ES-I3 (cell line): ENCODE measurements around the gene PPP1CC.

Experiments used
- H3K36me3 ChIP-seq: 2 replicates; pipeline ENCODE4 v1.6.1; 2013; ENCODE audit warnings: mild to moderate bottlenecking, low read length, control low read depth, moderate library complexity; ENCODE audit not compliant: insufficient read depth
- H3K4me1 ChIP-seq: 2 replicates; pipeline ENCODE4 v1.6.1; 2013; ENCODE audit warnings: mild to moderate bottlenecking, control low read depth, low read length; ENCODE audit not compliant: insufficient read depth
- H3K9ac ChIP-seq: 2 replicates; pipeline ENCODE4 v1.6.1; 2013; ENCODE audit warnings: low read depth, mild to moderate bottlenecking, low read length, moderate library complexity
- H3K9me3 ChIP-seq: 2 replicates; pipeline ENCODE4 v1.6.1; 2013; ENCODE audit warnings: mild to moderate bottlenecking, low read length, moderate library complexity; ENCODE audit not compliant: control insufficient read depth, insufficient read depth

Gene PPP1CC

DNA sequence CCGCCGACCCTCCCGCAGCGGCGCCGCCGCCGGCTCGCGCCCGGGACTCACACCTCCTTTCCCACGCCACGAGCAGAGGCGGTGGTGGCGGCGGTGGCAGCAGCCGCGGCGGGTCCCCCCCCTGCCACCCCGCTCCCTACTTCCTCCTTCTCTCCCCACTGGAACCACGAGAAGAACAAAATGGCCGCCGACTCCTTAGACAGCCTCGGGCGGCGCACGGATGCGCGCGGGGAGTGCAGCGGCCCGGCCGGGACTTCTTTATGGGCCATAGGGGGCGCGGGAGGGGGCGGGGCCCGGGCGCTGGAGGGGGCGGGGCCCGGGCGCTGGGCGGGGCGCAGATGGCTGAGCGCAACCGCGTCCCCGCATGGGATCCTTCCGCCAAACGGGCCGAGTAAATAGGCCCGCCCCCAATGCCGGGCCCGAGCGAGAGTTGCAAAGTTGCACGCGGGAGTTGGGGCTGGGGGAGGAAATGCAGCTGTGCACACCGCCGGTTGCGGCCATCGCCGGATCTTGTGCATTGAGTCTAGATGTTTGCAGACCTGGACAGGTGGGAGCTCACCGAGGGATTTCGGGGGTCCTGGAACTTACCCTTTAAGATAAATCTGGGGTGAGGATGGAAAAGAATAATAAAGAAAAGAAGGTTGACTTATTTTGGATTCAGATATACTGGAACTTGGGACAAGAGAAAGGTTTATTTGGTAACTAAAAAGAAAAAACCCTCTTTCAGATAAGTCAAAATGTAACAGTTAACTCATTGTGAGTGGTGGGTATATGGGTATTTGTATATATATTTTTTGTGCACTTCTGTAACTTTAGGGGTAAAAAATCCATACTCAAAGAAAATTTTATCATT, at the start of gene PPP1CC:
PPP1CC (minus strand) TSS at position 174 of the 853 bp plus-strand sequence. CDS start 184 bp downstream, outside the sequence.
- H3K36me3 ChIP-seq = peaks cover 2% of the 10 kb centered on the region; the same call in 1 of the 2 replicates
- peak within 1 kb of the TSS; percentile 91 for H3K9ac ChIP-seq
- H3K4me1 ChIP-seq = peaks cover 10% of the 10 kb centered on the region
- no peaks in the 10 kb centered on the region for H3K9me3 ChIP-seq

DNA sequence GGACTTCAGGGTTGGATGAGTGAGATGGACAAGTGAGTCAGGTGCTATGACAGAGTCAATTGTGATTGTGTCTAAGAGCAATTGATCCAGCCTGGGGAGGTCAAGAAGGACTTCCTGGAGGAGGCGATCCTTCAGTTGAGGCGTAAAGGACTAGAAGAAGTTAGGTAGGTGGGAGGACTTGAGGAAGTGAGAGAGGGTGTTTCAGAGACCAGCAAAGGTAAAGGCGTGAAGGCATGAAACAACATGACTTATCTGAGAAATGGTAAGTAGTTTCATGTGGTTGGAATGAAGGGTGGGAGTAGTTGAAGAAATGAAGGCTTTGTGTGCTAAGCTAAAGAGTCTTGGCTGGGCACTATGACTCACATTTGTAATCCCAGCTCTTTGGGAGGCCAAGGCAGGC, 48.9 kb upstream of the PPP1CC start:
- no peaks in the 10 kb centered on the region for H3K4me1 ChIP-seq
- no peak overlapping the region for H3K9ac ChIP-seq
- no peaks in the 10 kb centered on the region for H3K9me3 ChIP-seq
- H3K36me3 ChIP-seq = no peaks in the 10 kb centered on the region

DNA sequence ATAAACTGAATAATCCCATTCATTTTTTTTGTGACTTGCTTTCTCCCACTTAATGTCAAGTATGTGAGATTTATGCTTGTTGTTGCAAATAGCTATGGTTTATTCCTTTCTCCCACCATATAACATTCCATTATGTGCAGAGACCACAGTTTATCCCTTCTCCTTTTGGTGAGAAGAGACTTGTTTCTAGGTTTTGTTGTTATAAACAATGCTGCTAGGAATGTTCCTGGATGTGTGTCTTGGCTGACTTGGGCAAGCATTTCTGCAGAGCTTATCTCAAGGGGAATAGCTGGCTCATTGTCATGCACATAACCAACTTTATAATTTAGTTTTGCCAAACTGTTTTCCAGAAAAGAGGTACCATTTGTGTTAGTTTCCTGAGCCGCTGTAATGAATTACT, 47.6 kb upstream of the PPP1CC start:
- H3K9ac ChIP-seq = no peak overlapping the region
- H3K9me3 ChIP-seq = no peaks in the 10 kb centered on the region
- no peaks in the 10 kb centered on the region for H3K4me1 ChIP-seq
- no peaks in the 10 kb centered on the region for H3K36me3 ChIP-seq

DNA sequence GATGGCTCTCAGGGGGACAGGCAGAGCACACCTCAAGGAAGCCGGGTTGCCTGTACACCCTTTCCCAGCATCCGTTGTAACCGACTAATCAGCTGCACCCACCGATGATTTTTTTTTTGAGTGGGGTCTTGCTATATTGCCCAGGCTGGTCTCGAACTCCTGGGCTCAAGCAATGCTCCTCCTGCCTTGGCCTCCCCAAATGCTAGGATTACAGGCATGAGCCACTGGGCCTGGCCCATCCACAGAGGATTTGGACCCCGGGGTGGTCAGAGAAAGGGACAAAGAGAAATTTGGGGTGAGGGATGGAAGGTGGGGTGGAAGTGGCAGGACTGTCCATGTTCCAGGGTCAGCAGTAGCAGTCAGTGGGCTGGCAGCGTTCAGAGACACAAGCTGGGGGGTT, 43.3 kb upstream of the PPP1CC start:
- H3K4me1 ChIP-seq = peaks cover 5% of the 10 kb centered on the region; the same call in 1 of the 2 replicates
- no peaks in the 10 kb centered on the region for H3K36me3 ChIP-seq
- H3K9ac ChIP-seq = no peak overlapping the region
- no peaks in the 10 kb centered on the region for H3K9me3 ChIP-seq

DNA sequence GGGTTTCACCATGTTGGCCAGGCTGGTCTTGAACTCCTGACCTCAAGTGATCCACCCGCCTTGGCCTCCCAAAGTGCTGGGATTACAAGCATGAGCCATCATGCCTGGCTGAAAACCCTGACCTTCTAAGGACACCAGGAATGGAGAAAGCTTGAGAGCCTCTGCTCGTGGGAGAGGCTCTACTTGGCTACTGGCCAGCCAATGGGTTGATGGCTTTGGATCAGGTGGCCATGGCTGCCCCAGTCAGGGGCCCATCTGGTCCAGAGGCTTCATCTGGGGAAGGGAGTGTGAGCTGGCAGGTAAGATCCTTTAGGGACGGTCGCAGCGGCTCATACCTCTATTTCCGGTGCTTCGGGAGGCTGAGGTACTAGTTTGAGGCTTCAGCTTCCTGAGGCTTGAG, 42.5 kb upstream of the PPP1CC start:
- Histone ChIP-seq H3K36me3 (no peaks in the 10 kb centered on the region), H3K4me1 (peaks cover 5% of the 10 kb centered on the region; the same call in 1 of the 2 replicates), H3K9me3 (no peaks in the 10 kb centered on the region), H3K9ac (no peak overlapping the region)

DNA sequence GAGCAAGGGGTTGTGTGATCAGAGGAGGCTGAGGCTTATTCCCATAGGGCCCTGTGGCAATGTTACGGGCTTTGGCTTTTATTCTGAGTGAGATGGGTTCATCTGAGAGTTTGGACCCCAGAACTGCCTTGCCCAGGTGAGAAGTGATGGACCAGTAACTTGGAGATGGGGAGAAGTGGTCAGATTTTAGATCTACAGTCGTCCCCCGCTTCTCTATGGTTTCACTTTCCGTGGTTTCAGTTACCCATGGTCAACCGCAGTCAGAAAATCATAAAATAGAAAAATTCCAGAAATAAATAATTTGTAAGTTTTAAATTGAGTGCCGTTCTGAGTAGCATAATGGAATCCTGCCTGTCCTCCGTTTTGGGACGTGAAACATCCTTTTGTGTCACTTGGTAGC, 40.2 kb upstream of the PPP1CC start:
- H3K9me3 ChIP-seq = no peaks in the 10 kb centered on the region
- no peak overlapping the region for H3K9ac ChIP-seq
- no peaks in the 10 kb centered on the region for H3K36me3 ChIP-seq
- peaks cover 5% of the 10 kb centered on the region; the same call in 1 of the 2 replicates for H3K4me1 ChIP-seq

DNA sequence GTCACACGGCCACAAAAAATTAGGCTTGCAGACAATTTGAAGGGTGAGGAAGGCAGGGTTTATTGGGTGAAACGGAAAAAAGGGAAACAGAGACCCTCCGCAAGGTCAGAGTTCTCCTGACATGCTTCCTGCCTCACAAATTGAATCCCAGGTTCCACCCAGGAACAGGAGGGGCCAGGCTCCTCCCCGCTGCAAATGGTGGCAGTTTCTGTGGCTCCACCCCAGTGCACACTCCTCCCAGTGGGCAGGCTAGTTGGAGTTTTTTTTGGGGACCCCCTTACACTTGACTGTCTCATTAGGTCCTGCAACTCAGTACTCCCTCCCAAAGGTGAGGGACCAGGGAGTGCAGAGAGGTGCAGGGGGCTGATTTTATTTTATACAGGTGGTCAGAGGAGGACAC, 39.4 kb upstream of the PPP1CC start:
- peaks cover 5% of the 10 kb centered on the region; the same call in 1 of the 2 replicates for H3K4me1 ChIP-seq
- H3K9me3 ChIP-seq = no peaks in the 10 kb centered on the region
- H3K9ac ChIP-seq = no peak overlapping the region
- H3K36me3 ChIP-seq = no peaks in the 10 kb centered on the region

DNA sequence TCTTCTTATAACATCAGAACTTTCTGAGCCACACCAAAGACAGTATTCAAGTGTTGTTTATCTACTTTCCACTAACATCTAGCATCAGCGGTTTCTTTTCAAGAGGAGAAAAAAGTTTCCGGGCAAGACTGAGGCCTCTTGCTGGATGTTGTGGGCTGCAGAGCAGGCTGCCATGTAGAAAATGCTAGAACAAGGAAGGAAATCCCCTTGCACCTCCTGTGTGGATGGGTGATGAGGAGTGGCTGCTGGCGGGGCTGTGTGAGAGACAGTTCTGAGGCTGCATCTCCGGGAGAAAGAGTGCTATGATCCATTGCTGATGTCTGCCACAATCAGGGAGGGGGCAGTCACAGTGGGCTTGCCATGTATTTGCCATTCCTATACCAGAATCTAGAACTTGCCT, 37.8 kb upstream of the PPP1CC start:
- Histone ChIP-seq H3K9ac (no peak overlapping the region), H3K36me3 (no peaks in the 10 kb centered on the region), H3K9me3 (no peaks in the 10 kb centered on the region), H3K4me1 (peaks cover 5% of the 10 kb centered on the region; the same call in 1 of the 2 replicates)

DNA sequence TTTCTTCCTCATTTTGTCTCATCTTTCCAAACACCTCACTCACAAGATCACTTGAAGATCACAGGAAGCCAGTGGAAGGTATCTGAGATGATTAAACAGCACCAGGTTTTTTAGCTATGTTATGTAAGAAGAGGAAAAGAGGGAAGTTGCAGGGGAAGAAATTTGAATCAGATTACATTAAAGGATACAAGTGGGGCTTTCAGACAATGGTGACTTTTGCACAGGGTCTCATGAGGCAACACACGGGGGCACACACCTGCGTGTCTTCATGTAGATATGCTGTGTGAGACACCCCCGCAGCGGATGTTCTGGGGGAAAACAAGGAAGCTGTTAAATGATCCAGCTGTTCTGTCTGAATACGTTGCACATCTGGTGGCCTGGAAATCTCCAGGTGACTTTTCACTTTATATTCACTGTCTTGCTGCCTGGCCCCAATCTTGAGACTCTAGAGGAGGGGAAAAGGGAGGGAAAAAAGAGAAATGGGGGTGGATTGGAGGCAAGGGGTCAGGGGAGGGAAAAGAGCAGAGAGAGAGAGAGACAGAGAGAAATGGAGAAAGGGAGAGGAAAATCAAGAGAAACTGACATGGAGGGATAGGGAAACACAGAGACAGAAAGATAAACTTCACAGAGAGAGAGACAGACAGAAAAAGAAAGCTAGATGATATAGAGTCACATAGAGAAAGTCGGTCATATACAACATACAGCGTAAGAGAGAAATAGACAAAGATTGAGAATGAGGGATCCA, 36.3 kb upstream of the PPP1CC start:
- Histone ChIP-seq H3K9me3 (no peaks in the 10 kb centered on the region), H3K9ac (no peak overlapping the region), H3K4me1 (peaks cover 5% of the 10 kb centered on the region; the same call in 1 of the 2 replicates), H3K36me3 (no peaks in the 10 kb centered on the region)

DNA sequence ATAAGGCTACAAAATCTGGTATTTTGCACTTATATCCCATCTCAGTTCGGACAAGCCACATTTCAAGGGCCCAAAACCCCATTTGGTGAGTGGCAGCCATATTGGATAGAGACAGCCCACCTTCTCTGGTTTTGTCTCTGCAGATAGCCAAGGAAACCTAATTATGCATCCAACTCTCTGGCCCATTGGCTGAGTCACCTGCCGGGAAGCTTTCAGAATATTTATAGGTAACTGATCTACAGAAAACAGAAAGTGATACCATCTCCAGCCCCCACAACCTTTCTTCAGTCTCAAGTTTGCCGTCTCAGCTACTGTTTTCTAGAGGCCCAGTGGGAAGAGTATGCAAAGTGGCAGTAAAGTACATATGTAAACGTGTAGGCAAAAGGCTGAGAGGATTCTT, 33.7 kb upstream of the PPP1CC start:
- Histone ChIP-seq H3K36me3 (no peaks in the 10 kb centered on the region), H3K9ac (no peak overlapping the region), H3K9me3 (no peaks in the 10 kb centered on the region), H3K4me1 (no peaks in the 10 kb centered on the region; the same call in 1 of the 2 replicates)

DNA sequence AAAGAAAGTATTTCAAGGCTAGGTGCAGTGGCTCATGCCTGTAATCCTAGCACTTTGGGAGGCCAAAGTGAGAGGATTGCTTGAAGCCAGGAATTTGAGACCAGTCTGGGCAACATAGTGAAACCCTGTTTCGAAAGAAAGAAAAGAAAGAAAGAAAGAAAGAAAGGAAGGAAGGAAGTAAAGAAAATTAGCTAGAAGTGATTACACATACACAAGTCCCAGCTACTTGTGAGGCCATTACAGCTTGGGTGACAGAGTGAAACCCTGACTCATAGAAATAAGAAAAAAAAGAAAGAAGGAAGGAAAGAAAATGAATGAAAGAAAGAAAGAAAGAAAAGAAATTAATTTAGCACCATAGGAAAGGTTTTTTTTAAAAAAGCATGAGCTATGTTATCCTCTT, 33.3 kb upstream of the PPP1CC start:
- Histone ChIP-seq H3K9me3 (no peaks in the 10 kb centered on the region), H3K9ac (no peak overlapping the region), H3K4me1 (no peaks in the 10 kb centered on the region; the same call in 1 of the 2 replicates), H3K36me3 (no peaks in the 10 kb centered on the region)

DNA sequence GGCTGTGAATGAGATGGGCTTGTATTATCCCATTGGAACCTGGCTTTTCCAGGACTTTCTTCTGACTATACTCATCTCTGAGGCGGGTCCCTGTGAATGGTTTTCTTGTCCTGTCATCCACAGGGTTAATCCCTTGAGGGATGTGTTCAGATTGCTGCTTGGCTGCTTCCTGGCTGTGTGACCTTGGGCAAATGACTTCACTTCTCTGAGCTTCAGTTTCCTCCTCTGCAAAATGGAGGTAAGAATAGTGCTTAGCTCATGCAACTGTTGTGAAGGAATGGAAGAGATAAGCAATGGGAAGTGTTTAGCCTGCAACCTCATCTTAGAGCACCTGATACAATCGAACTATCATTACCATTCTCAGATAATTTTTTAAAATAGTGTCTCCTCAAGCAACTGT, 32.1 kb upstream of the PPP1CC start:
- H3K36me3 ChIP-seq = no peaks in the 10 kb centered on the region
- H3K9ac ChIP-seq = no peak overlapping the region
- no peaks in the 10 kb centered on the region for H3K4me1 ChIP-seq
- H3K9me3 ChIP-seq = no peaks in the 10 kb centered on the region

DNA sequence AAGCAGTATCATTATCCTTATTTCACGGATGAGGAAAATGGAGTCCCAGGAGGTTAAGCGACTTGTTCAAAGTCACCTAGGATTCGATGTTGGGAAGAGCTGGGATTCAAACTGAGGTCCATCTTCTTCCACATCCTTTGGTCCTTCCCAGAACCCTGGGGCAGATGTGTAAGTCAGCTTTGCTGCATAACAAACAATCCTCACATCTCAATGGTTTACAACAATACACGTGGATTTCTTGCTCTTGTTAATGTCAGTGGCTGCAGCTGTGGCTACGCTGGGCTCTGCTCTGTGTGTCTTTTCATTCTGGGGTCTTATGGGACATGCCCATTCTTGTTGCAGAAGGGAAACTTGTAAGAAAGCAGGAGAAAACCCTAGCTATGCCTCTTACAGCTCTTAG, 26.3 kb upstream of the PPP1CC start:
- H3K36me3 ChIP-seq = no peaks in the 10 kb centered on the region
- H3K9me3 ChIP-seq = no peaks in the 10 kb centered on the region
- no peaks in the 10 kb centered on the region for H3K4me1 ChIP-seq
- H3K9ac ChIP-seq = no peak overlapping the region

DNA sequence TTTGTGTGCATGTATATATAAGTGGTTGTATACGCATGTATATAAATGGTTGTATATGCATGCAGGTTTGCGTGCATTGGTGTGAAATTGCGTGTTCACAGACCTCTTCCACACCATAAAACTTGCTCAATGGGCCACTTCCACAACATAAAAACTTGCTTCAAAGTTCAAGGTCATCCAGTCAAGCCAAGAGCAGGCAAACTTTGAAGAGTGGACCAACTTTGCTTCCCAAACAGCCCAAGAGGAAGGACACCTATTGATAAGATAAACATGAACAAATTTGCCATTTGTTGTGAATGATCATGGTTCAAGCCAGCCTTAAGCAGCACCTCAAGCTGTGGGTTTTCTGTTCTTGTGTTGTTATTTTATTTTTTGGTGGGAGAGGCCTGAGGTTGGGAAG, 25.2 kb upstream of the PPP1CC start:
- Histone ChIP-seq H3K36me3 (no peaks in the 10 kb centered on the region), H3K9ac (no peak overlapping the region), H3K9me3 (no peaks in the 10 kb centered on the region)

More for the DNA sequence above, 25.2 kb upstream of the PPP1CC start:
- no peaks in the 10 kb centered on the region for H3K4me1 ChIP-seq
